CD4-positive, alpha-beta T cell (primary cell): ENCODE measurements around the gene PPP1R12B. TPM values are rescaled to one million over a fixed set of nuclear protein-coding genes. Genes with fewer than 3 reads are reported as not detected.

Source experiments
- ATAC-seq: fragments of 200-7000 bp; cut with Tn5 transposase; one replicate; pipeline ENCODE4 v1.10.0; 2022; ENCODE audit warnings: mild to moderate bottlenecking; ENCODE audit not compliant: poor library complexity
- CTCF ChIA-PET: fragments of 350-600 bp; sonication (Branson Sonifier 250); formaldehyde crosslinking; loops from one replicate; lab custom pipeline; 2021; ENCODE audit warnings: antibody characterized with exemption, inconsistent platforms; lab: Charles Lee
- POLR2A ChIA-PET: fragments of 350-600 bp; sonication (Branson Sonifier 250); formaldehyde crosslinking; loops from one replicate; lab custom pipeline; 2021; ENCODE audit warnings: antibody characterized with exemption, inconsistent platforms; lab: Charles Lee
- DNase-seq, 14 experiments: peaks; one replicate each; pipeline ENCODE4 v3.0.0-alpha.2; 2013 to 2020; ENCODE audit warnings: mixed read lengths in 2 of 14
- H3K27ac ChIP-seq, 2 donors: one replicate each; pipeline versions ENCODE4 v1.5.1 to v1.7.0; 2013; ENCODE audit warnings: low read length in 2 of 2, low read depth in 1 of 2, mild to moderate bottlenecking in 1 of 2
- H3K27me3 ChIP-seq, 2 experiments: 1 replicate in 1 of 2; 2 replicates in 1 of 2; pipeline versions ENCODE4 v1.6.1 to v1.7.0; 2013; ENCODE audit warnings: low read length in 2 of 2, control low read depth in 1 of 2, mild to moderate bottlenecking in 1 of 2, moderate library complexity in 1 of 2; ENCODE audit not compliant: insufficient read depth in 2 of 2, control insufficient read depth in 1 of 2
- H3K36me3 ChIP-seq: one replicate; pipeline ENCODE4 v1.6.1; 2013; ENCODE audit warnings: low read length, control low read depth; ENCODE audit not compliant: insufficient read depth
- H3K4me1 ChIP-seq: one replicate; pipeline ENCODE4 v1.6.1; 2013; ENCODE audit warnings: low read length, control low read depth; ENCODE audit not compliant: insufficient read depth
- H3K4me3 ChIP-seq: one replicate; pipeline ENCODE4 v1.5.1; 2013; ENCODE audit warnings: mild to moderate bottlenecking, low read length, moderate library complexity
- H3K9me3 ChIP-seq, 2 experiments: 1 replicate in 1 of 2; 2 replicates in 1 of 2; pipeline versions ENCODE4 v1.6.1 to v1.7.0; 2013; ENCODE audit warnings: low read length in 2 of 2, mild to moderate bottlenecking in 2 of 2, control low read depth in 1 of 2, moderate library complexity in 1 of 2; ENCODE audit not compliant: control insufficient read depth in 1 of 2, insufficient read depth in 1 of 2
- H3K27ac Mint-ChIP-seq: one replicate; pipeline ENCODE4 v1.8.0; 2020; ENCODE audit warnings: mixed read lengths
- H3K27me3 Mint-ChIP-seq: one replicate; pipeline ENCODE4 v1.8.0; 2021; ENCODE audit warnings: mixed read lengths
- H3K36me3 Mint-ChIP-seq: one replicate; pipeline ENCODE4 v1.8.0; 2021; ENCODE audit warnings: low read depth, mixed read lengths
- H3K4me1 Mint-ChIP-seq: one replicate; pipeline ENCODE4 v1.8.0; 2021; ENCODE audit warnings: low read depth, mixed read lengths
- H3K4me3 Mint-ChIP-seq: one replicate; pipeline ENCODE4 v1.8.0; 2020; ENCODE audit warnings: mild to moderate bottlenecking, mixed read lengths
- H3K9me3 Mint-ChIP-seq: one replicate; pipeline ENCODE4 v1.8.0; 2020; ENCODE audit warnings: mixed read lengths
- CTCF ChIP-seq: fragments of 200-600 bp; IDR thresholded peaks from one replicate; pipeline ENCODE4 v1.8.0; 2022; ENCODE audit warnings: antibody characterized with exemption, mild to moderate bottlenecking
- intact Hi-C, 2 experiments: fragments of 100-400 bp; cut with DNase I in 1 of 2; cut with micrococcal nuclease in 1 of 2; formaldehyde crosslinking; loops; one replicate each; pipeline versions ENCODE4 v1.15.1 to v1.9.0; 2023 to 2025; cut with DNase I, micrococcal nuclease
- total RNA-seq, 174 experiments: library from RNA in 2 of 174; stranded (reverse) in 2 of 174; gene quantifications; one replicate each; pipeline ENCODE4 v1.2.3 and lab custom pipeline; 2021 to 2026

The PPP1R12B gene
- total RNA-seq, 2 experiments from 2014 or later: 15.0 to 15.3 TPM

DNA sequence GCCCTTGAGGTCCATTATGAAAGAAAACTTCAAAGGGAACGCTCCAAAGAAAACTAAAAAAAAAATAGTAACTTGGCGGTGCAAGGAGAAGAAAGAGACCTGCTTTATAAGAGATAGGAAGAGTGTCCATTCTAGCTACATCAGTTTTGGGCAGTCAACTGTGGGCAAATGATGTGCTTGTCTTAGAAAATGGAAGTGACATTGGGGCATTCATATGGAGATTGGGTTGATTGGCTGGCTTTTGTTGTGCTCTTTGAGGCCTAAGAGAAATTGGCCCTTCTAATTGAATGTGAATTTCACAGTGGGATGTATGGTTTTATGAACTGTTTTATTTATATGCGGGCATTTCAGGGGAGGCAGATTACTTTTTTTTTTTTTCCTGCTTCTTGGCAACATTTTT is 13.2 kb downstream of the PPP1R12B start:
- no peak for TF ChIP-seq CTCF
- H3K4me1 ChIP-seq: no peaks in the 10 kb centered on the region
- intact Hi-C loops: no loop called here
- H3K4me3 Mint-ChIP-seq: no peak overlapping the region
- H3K9me3 Mint-ChIP-seq: no peaks in the 10 kb centered on the region
- no peak overlapping the region for H3K4me3 ChIP-seq
- H3K9me3 ChIP-seq: no peaks in the 10 kb centered on the region
- DNase-seq: no peak
- H3K36me3 Mint-ChIP-seq: no peaks in the 10 kb centered on the region
- POLR2A ChIA-PET: no interaction called here
- no peak for ATAC-seq
- H3K27me3 Mint-ChIP-seq: no peaks in the 10 kb centered on the region
- CTCF ChIA-PET: no interaction called here
- H3K36me3 ChIP-seq: no peaks in the 10 kb centered on the region
- no peak overlapping the region for H3K27ac ChIP-seq
- H3K27ac Mint-ChIP-seq: no peak overlapping the region
- H3K27me3 ChIP-seq: no peaks in the 10 kb centered on the region
- peaks cover 3% of the 10 kb centered on the region for H3K4me1 Mint-ChIP-seq

DNA sequence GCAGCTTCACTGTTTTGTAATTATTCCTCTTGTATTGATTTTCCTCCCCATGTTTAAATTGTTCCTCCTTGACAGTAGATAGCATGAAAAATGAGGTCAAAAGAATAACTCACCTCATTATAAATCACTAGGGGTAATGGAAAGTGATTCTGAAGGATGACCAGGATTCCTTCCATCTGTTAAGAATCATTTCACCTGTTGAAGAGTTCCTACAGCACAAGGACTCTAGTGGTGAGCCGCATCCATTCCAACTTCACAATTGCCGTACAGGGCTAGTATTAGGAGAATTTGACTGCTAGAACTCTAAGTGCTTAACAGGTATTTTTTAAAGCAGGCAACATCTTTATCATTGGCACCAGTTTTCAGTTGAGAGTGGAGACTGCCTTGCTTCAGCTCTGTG is 13.7 kb downstream of the PPP1R12B start:
- no peak overlapping the region for H3K4me3 ChIP-seq
- POLR2A ChIA-PET: no interaction called here
- TF ChIP-seq CTCF: no peak
- no peaks in the 10 kb centered on the region for H3K9me3 ChIP-seq
- no peak overlapping the region for H3K27ac ChIP-seq
- Mint-ChIP-seq H3K4me3 (no peak overlapping the region), H3K27me3 (no peaks in the 10 kb centered on the region), H3K4me1 (peaks cover 3% of the 10 kb centered on the region), H3K9me3 (no peaks in the 10 kb centered on the region), H3K36me3 (no peaks in the 10 kb centered on the region), H3K27ac (no peak overlapping the region)
- DNase-seq (no peak), ATAC-seq (no peak)
- H3K4me1 ChIP-seq: no peaks in the 10 kb centered on the region
- intact Hi-C loops: no loop called here
- no peaks in the 10 kb centered on the region for H3K27me3 ChIP-seq
- H3K36me3 ChIP-seq: no peaks in the 10 kb centered on the region
- CTCF ChIA-PET: no interaction called here

DNA sequence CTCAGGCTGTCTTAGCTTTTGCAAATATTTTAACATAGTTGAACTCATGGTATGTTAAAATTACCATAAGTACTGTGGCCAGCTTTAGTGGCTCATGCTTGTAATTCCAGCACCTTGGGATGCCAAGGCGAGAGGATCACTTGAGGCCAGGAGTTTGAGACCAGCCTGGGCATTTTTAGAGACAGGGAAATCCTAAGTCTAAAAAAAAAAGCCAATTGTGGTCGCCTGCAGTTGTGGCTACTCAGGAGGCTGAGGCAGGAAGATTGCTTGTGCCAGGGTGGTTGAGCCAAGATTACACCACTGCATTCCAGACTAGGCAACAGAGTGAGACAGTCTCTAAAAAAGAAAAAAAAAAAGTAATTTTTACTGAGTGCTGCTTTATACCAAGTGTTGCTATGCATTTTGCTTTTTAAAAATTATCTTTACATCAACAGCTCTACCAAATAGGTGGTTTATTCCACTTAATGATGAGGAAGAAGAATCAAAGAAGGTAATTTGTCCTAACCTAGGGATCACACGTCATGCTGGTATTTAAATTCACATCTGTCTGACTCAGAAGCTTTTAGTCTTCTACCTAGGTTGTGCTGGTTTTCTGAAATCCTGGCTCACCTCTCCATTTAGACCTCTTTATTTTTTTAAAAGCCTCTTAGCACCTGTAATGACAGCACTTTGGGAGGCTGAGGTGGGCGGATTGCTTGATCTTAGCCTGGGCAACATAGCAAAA is 16.8 kb downstream of the PPP1R12B start:
- no peak overlapping the region for H3K4me3 ChIP-seq
- no peaks in the 10 kb centered on the region for H3K4me1 ChIP-seq
- TF ChIP-seq CTCF: no peak
- ATAC-seq (no peak), DNase-seq (no peak)
- Mint-ChIP-seq H3K4me1 (peaks cover 10% of the 10 kb centered on the region), H3K27me3 (no peaks in the 10 kb centered on the region), H3K27ac (no peak overlapping the region), H3K4me3 (no peak overlapping the region), H3K9me3 (no peaks in the 10 kb centered on the region), H3K36me3 (no peaks in the 10 kb centered on the region)
- CTCF ChIA-PET: interaction anchor here (1.6 kb wide), 1 partner anchor 15 kb away, joined by 3 read pairs; no protein-coding TSS in a partner anchor
- no peaks in the 10 kb centered on the region for H3K27me3 ChIP-seq
- H3K27ac ChIP-seq: no peak overlapping the region
- no peaks in the 10 kb centered on the region for H3K9me3 ChIP-seq
- no peaks in the 10 kb centered on the region for H3K36me3 ChIP-seq
- POLR2A ChIA-PET: no interaction called here
- intact Hi-C loops: no loop called here
